Esophagus muscularis mucosa (tissue), 4 donors: ENCODE measurements around the gene PSMD12. TPM values are rescaled to one million over a fixed set of nuclear protein-coding genes. Genes with fewer than 3 reads are reported as not detected.
"Not testable (repeated sequence)": the region's sequence is repeated elsewhere in the genome, so short reads cannot be mapped to it uniquely, and the experiment has no call there.

Experiments used
- DNase-seq: peaks from one replicate; pipeline ENCODE4 v3.0.0-alpha.2; 2017; ENCODE audit errors: extremely low spot score
- H3K27ac ChIP-seq, 4 donors: fragments of 200-600 bp; sonication (generic); replicated peaks in 1 of 4; 1 replicate in 3 of 4; 2 replicates in 1 of 4; pipeline ENCODE4 v1.5.1; 2016 to 2019; ENCODE audit warnings: mild to moderate bottlenecking in 1 of 4
- H3K27me3 ChIP-seq, 4 donors: fragments of 200-600 bp; sonication (generic); one replicate each; pipeline versions ENCODE4 v1.5.1 to v1.6.0; 2016 to 2019
- H3K36me3 ChIP-seq, 4 donors: fragments of 200-600 bp; sonication (generic); one replicate each; pipeline ENCODE4 v1.5.1; 2016 to 2019
- H3K4me1 ChIP-seq, 4 donors: fragments of 200-600 bp; sonication (generic); one replicate each; pipeline ENCODE4 v1.5.1; 2016 to 2019
- H3K4me3 ChIP-seq, 4 donors: fragments of 200-600 bp; sonication (generic); 1 replicate in 2 of 4; 2 replicates in 2 of 4; pipeline ENCODE4 v1.5.1; 2016 to 2019; ENCODE audit warnings: mild to moderate bottlenecking in 4 of 4, moderate library complexity in 1 of 4
- H3K9me3 ChIP-seq, 4 donors: fragments of 200-600 bp; sonication (generic); 1 replicate in 3 of 4; 2 replicates in 1 of 4; pipeline ENCODE4 v1.5.1; 2016 to 2019
- EP300 ChIP-seq: sonication (generic); formaldehyde crosslinking; IDR thresholded peaks from one replicate; pipeline ENCODE4 v1.6.1; 2017; ENCODE audit warnings: antibody characterized with exemption
- POLR2A ChIP-seq: fragments of 450-650 bp; IDR thresholded peaks from one replicate; pipeline ENCODE4 v1.6.1; 2017; ENCODE audit warnings: antibody characterized with exemption, moderate library complexity, mild to moderate bottlenecking, low read depth
- POLR2AphosphoS5 ChIP-seq, 2 donors: sonication (generic); formaldehyde crosslinking; IDR thresholded peaks; one replicate each; pipeline ENCODE4 v1.6.1; 2017; ENCODE audit warnings: antibody characterized with exemption in 2 of 2
- WGBS: methylation state at CpG from one replicate; pipeline ENCODE4 v1.1.5; 2018; 5-methylcytosine and 5-hydroxymethylcytosine counted together
- intact Hi-C: fragments of 100-400 bp; cut with DNase I; formaldehyde crosslinking; loops from one replicate; pipeline ENCODE4 v1.15.1; 2023
- total RNA-seq, 4 donors: library from RNA; depleted of rRNA; stranded (reverse); fragments of >200 nt; gene quantifications; one replicate each; pipeline versions ENCODE4 v1.1.0 to v1.2.1, GENCODE V29; 2016
- TF ChIP-seq, protein P1 (sequence below), 3 experiments: fragments of 200-600 bp in 2 of 3; fragments of 450-650 bp in 1 of 3; sonication (generic) in 2 of 3; IDR thresholded peaks; one replicate each; pipeline ENCODE4 v1.5.1; 2017 to 2019; ENCODE audit warnings: antibody characterized with exemption in 3 of 3, mild to moderate bottlenecking in 2 of 3, moderate library complexity in 1 of 3

The PSMD12 gene
- total RNA-seq, 4 donors from 2014 or later, result 28.4 to 37.8 (median 30.0) TPM

DNA sequence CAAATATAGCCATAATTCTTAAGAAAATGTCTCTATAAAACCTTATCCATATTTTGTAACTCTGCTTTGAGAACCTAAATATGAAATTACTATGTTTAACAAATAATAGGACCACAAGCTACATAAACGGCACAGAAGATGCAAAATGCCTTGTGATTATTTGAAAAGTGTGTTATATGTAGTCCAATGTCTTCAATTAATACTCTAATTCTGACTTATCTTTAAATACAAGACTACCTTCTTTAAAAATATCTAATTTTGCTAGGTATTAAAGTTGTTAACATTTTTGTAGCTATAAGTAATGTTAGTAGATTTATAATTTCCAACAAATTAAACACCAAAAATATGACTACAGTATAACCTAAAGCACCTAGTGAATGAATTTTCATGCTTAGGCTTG, 17.0 kb downstream of the PSMD12 start:
- H3K4me3 ChIP-seq, result no peak overlapping the region
- H3K36me3 ChIP-seq, result peaks cover 43 to 99% (median 88%) of the 10 kb centered on the region in 4 donors
- H3K9me3 ChIP-seq, result no peaks in the 10 kb centered on the region
- WGBS, result 98% methylated on average over 1 of the region's 1 CpG
- TF ChIP-seq POLR2AphosphoS5 (IDR thresholded peaks at IDR 0.05), result no peak
- TF ChIP-seq, protein P1, sequence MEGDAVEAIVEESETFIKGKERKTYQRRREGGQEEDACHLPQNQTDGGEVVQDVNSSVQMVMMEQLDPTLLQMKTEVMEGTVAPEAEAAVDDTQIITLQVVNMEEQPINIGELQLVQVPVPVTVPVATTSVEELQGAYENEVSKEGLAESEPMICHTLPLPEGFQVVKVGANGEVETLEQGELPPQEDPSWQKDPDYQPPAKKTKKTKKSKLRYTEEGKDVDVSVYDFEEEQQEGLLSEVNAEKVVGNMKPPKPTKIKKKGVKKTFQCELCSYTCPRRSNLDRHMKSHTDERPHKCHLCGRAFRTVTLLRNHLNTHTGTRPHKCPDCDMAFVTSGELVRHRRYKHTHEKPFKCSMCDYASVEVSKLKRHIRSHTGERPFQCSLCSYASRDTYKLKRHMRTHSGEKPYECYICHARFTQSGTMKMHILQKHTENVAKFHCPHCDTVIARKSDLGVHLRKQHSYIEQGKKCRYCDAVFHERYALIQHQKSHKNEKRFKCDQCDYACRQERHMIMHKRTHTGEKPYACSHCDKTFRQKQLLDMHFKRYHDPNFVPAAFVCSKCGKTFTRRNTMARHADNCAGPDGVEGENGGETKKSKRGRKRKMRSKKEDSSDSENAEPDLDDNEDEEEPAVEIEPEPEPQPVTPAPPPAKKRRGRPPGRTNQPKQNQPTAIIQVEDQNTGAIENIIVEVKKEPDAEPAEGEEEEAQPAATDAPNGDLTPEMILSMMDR (IDR thresholded peaks at IDR 0.05), result no peak
- TF ChIP-seq EP300, result no peak
- TF ChIP-seq POLR2A, result no peak
- no peak overlapping the region for H3K27ac ChIP-seq
- H3K27me3 ChIP-seq, result no peaks in the 10 kb centered on the region
- H3K4me1 ChIP-seq, result no peaks in the 10 kb centered on the region
- no peak for DNase-seq
- intact Hi-C loops, result no loop called here

DNA sequence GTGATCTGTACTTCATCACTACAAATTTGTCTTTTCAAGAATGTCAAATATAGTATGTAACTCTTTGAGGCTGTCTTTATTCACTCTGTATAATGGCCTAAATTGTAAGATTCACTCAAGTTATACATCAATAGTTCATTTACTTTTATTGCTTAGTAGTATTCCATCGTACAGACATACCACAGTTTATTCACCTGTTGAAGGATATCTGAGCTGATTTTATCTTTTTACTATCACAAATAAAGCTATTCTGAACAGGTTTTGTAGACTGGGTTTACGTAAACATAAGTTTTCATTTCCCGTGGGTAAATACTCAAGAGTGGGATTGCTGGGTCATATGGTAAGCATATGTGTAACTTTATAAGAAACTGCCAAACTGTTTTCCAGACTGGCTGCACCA, 18.6 kb downstream of the PSMD12 start:
- TF ChIP-seq POLR2A (no peak), EP300 (no peak), POLR2AphosphoS5 (IDR thresholded peaks at IDR 0.05) (no peak)
- TF ChIP-seq, protein P1 (IDR thresholded peaks at IDR 0.05), result no peak
- no peak for DNase-seq
- Histone ChIP-seq H3K9me3 (no peaks in the 10 kb centered on the region), H3K4me3 (no peak overlapping the region), H3K27me3 (no peaks in the 10 kb centered on the region), H3K36me3 (peaks cover 45 to 99% (median 88%) of the 10 kb centered on the region in 4 donors), H3K27ac (no peak overlapping the region), H3K4me1 (no peaks in the 10 kb centered on the region)
- intact Hi-C loops, result no loop called here
- 95% methylated on average over 3 of the region's 3 CpGs for WGBS

DNA sequence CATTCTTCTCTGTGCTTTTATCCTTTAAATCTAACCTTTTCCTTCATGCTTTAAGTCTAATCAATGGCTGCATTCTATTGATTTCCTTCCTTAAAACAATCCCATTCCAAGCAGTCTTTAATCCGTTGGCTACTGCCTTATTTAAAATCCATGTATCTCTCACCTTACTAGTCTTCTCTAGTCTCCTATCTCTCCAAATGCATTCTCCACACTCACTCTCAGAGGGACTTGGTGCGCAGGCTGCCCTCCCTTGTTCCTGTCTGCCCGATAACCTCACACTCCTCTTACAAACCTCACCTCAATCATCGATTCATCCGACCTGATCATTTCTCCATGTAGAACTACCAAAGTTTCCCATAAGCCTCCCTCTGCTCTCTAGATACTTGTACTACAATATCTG, 23.1 kb downstream of the PSMD12 start:
- Histone ChIP-seq H3K36me3 (peaks cover 55 to 94% (median 81%) of the 10 kb centered on the region in 4 donors), H3K4me1 (no peaks in the 10 kb centered on the region)

DNA sequence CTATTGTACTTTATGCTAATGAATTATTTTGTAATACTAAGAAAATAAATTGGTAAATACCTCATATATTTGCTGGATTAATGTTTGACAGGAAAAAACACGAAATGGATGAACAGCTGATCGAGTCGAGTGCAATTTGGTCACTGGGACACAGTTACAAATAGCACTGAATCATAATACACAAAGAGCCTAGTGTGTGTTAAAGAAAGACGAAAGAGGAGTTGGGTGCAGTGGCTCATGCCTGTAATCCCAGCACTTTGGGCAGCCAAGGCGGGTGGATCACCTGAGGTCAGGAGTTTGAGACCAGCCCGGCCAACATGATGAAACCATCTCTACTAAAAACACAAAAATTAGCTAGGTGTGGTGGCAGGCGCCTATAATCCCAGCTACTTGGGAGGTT, 28.0 kb downstream of the PSMD12 start:
- intact Hi-C loops, H3K4me1 ChIP-seq, H3K27ac ChIP-seq, H3K9me3 ChIP-seq, H3K4me3 ChIP-seq, DNase-seq, H3K27me3 ChIP-seq: not testable (repeated sequence)
- 90% methylated on average over 7 of the region's 7 CpGs for WGBS
- peaks cover 14 to 45% (median 34%) of the 10 kb centered on the region in 4 donors for H3K36me3 ChIP-seq

More for the DNA sequence above, 23.1 kb downstream of the PSMD12 start:
- no peak overlapping the region for H3K4me3 ChIP-seq
- H3K27me3 ChIP-seq, result no peaks in the 10 kb centered on the region
- no peak overlapping the region for H3K27ac ChIP-seq
- WGBS, result 98% methylated on average over 5 of the region's 5 CpGs
- intact Hi-C loops, result no loop called here
- no peaks in the 10 kb centered on the region for H3K9me3 ChIP-seq
- no peak for DNase-seq
- TF ChIP-seq POLR2A (no peak), POLR2AphosphoS5 (IDR thresholded peaks at IDR 0.05) (no peak), EP300 (no peak)
- TF ChIP-seq, protein P1 (IDR thresholded peaks at IDR 0.05), result no peak

DNA sequence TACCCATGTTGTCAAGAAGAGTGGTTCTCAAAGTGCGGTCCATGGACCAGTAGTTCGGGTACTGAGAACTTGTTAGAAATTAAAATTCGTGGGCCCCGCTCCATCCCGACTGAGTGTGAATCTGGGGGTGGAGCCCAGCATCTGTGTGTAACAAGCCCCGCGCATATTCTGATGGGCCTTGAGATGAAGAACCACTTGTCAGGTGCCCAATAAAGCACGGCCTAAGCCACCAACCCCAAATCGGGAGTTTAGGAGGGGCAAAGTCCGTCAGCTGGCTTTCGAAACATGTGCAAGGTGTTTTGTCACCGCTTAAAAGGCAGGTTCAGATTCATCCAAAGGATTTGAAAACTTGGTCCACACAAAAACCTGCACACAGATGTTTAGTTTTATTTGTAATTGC, 29.5 kb downstream of the PSMD12 start:
- intact Hi-C loops, result no loop called here
- no peaks in the 10 kb centered on the region for H3K27me3 ChIP-seq
- no peaks in the 10 kb centered on the region for H3K4me1 ChIP-seq
- H3K36me3 ChIP-seq, result peaks cover 8 to 30% (median 20%) of the 10 kb centered on the region in 4 donors
- 94% methylated on average over 12 of the region's 12 CpGs for WGBS
- no peak overlapping the region for H3K27ac ChIP-seq
- DNase-seq, result no peak
- no peak overlapping the region for H3K4me3 ChIP-seq
- no peak for TF ChIP-seq POLR2AphosphoS5 (IDR thresholded peaks at IDR 0.05)
- TF ChIP-seq POLR2A, result no peak
- TF ChIP-seq EP300, result no peak
- TF ChIP-seq, protein P1 (IDR thresholded peaks at IDR 0.05), result no peak
- H3K9me3 ChIP-seq, result peaks cover 0 to 3% (median 0%) of the 10 kb centered on the region in 4 donors
